BLaER1 treated with 17β-estradiol and CSF1 and Interleukin-3, amounts not matched to agents 10 nM and 100 nM (cell line): ENCODE results near the gene NIN.

ENCODE experiments used
- H3K27ac ChIP-seq, 11 experiments: shearing (Covaris generic); formaldehyde crosslinking; 2 replicates each; pipeline ENCODE4 v1.8.1; 2022
- H3K27me3 ChIP-seq, 11 experiments: shearing (Covaris generic); formaldehyde crosslinking; 2 replicates each; pipeline ENCODE4 v1.8.1; 2022
- H3K36me3 ChIP-seq, 11 experiments: shearing (Covaris generic); formaldehyde crosslinking; 2 replicates each; pipeline ENCODE4 v1.8.1; 2022
- H3K4me1 ChIP-seq, 10 experiments: shearing (Covaris generic); formaldehyde crosslinking; 2 replicates each; pipeline ENCODE4 v1.8.1; 2022
- H3K4me2 ChIP-seq, 11 experiments: shearing (Covaris generic); formaldehyde crosslinking; 2 replicates each; pipeline ENCODE4 v1.8.1; 2022
- H3K4me3 ChIP-seq, 10 experiments: shearing (Covaris generic); formaldehyde crosslinking; 2 replicates each; pipeline ENCODE4 v1.8.1; 2022
- H3K9ac ChIP-seq, 11 experiments: shearing (Covaris generic); formaldehyde crosslinking; 2 replicates each; pipeline ENCODE4 v1.8.1; 2022
- H3K9me3 ChIP-seq, 11 experiments: shearing (Covaris generic); formaldehyde crosslinking; replicated peaks in 1 of 11; 2 replicates each; pipeline ENCODE4 v1.8.1; 2022
- H4K20me1 ChIP-seq, 11 experiments: shearing (Covaris generic); formaldehyde crosslinking; 2 replicates each; pipeline ENCODE4 v1.8.1; 2022
- Cebpa-rat ChIP-seq, 11 experiments: shearing (Covaris generic); IDR thresholded peaks; 2 replicates each; pipeline ENCODE4 v1.8.1; 2022

The NIN gene

GRCh38 chr14:50798048-50798421 is 32.9 kb downstream of the NIN start:
- Histone ChIP-seq H3K4me1 (peaks cover 38 to 83% (median 77%) of the 10 kb centered on the region in 10 experiments), H3K36me3 (peaks cover 24 to 78% (median 58%) of the 10 kb centered on the region in 11 experiments), H3K4me2 (peak overlapping the region in 10 of 11 experiments; percentile 8 to 37 (median 20); a peak in 15 of 22 replicates), H3K4me3 (no peak overlapping the region), H4K20me1 (peaks cover 18 to 71% (median 36%) of the 10 kb centered on the region in 11 experiments; a peak in 19 of 22 replicates), H3K9ac (no peak overlapping the region), H3K27me3 (no peaks in the 10 kb centered on the region), H3K9me3 (no peaks in the 10 kb centered on the region), H3K27ac (no peak overlapping the region)
- TF ChIP-seq Cebpa-rat (IDR thresholded peaks at IDR 0.05), result no peak

DNA sequence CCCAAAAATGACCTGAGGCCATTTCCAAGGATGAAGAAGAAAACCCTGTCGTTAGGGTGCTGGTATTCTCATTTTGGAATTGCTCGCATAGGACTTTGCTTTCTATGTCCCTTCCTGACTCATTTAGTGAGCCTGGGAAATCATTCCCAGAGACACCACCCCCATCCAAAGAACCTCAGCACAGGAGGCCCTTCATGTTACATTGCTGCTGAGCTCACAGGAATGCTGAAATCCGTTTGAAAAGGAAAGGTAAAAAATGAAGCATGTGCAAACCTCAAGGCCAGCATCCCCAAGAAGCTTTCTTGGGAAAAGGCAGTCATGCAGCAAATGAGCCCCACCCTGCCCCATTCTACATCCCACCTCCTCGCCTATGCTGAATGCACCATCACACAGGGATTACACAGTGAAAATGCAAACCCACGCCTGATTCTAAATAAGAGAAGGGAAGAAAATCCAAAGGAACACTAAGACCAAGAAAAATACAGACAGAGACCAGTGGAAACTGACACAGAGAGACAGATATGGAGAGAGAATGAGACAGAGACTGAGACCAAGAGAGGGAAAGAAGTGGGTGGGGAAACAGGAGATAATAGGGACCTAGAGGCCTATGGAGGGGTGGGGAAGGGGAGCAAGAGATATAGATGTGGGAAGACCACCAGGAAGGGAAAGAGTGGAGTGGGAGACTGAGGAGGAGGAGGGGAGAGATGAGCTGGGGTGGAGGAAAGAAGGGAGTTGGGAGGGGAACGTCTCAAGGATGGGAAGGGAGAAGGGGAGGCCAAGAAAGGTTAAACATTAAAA is 33.5 kb downstream of the NIN start:
- no peak for TF ChIP-seq Cebpa-rat (IDR thresholded peaks at IDR 0.05)
- Histone ChIP-seq H3K4me3 (no peak overlapping the region), H3K9ac (no peak overlapping the region), H4K20me1 (peaks cover 18 to 76% (median 36%) of the 10 kb centered on the region in 11 experiments; a peak in 19 of 22 replicates), H3K4me2 (peak overlapping the region in 10 of 11 experiments; percentile 8 to 39 (median 20); a peak in 15 of 22 replicates), H3K4me1 (peaks cover 44 to 83% (median 77%) of the 10 kb centered on the region in 10 experiments), H3K27me3 (no peaks in the 10 kb centered on the region), H3K27ac (no peak overlapping the region), H3K36me3 (peaks cover 28 to 81% (median 63%) of the 10 kb centered on the region in 11 experiments), H3K9me3 (no peaks in the 10 kb centered on the region)

DNA sequence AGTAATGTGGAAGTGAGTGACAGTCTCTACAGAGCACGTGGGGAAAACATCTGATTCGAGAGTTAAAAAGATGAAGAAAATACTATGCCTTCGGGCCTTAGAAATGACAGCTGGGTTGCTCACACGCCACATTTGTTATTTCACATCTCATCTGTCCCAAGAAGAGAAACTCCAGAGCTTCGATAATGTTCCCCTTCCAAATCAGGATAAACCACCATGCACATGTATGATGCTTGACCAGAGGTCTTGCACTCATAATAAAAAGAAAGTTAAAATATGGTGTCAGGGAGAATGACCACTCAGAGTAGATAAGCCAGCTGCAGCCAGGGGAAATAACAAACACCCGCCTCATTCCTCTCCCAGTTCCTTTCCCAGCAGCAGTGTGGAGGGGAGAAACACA is 34.6 kb downstream of the NIN start:
- H3K27ac ChIP-seq, result no peak overlapping the region
- peak overlapping the region in 9 of 11 experiments; percentile 0 to 99 (median 21); a peak in 7 of 22 replicates for H3K4me2 ChIP-seq
- H3K9me3 ChIP-seq, result no peaks in the 10 kb centered on the region
- peaks cover 30 to 82% (median 59%) of the 10 kb centered on the region in 11 experiments for H3K36me3 ChIP-seq
- no peak overlapping the region for H3K4me3 ChIP-seq
- TF ChIP-seq Cebpa-rat (IDR thresholded peaks at IDR 0.05), result no peak
- H3K27me3 ChIP-seq, result no peaks in the 10 kb centered on the region
- H3K9ac ChIP-seq, result no peak overlapping the region
- peaks cover 18 to 84% (median 33%) of the 10 kb centered on the region in 11 experiments; a peak in 19 of 22 replicates for H4K20me1 ChIP-seq
- H3K4me1 ChIP-seq, result peaks cover 47 to 85% (median 79%) of the 10 kb centered on the region in 10 experiments

DNA sequence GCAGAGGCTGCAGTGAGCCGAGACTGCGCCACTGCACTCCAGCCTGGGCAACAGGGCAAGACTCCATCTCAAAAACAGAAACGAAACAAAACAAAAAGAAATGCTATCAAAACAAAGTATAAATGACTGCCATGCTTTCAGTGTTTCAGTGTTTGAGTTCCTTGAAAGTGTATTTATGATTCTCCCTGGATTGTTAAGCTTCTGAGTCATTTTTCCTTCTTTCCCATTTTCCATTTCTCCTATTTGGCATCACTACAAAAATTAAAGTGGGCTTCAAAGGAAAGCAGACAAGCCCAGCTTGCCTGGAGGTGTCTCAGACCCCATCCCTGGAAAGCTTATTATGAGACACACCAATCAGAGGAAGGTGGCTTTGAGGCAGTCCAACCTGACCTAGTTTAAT is 35.1 kb downstream of the NIN start:
- Histone ChIP-seq H4K20me1 (peaks cover 18 to 84% (median 33%) of the 10 kb centered on the region in 11 experiments; a peak in 19 of 22 replicates), H3K4me1 (peaks cover 52 to 87% (median 80%) of the 10 kb centered on the region in 10 experiments), H3K36me3 (peaks cover 28 to 78% (median 54%) of the 10 kb centered on the region in 11 experiments), H3K4me3 (no peak overlapping the region), H3K4me2 (peak overlapping the region in 10 of 11 experiments; percentile 0 to 99 (median 30); a peak in 7 of 22 replicates), H3K9me3 (no peaks in the 10 kb centered on the region), H3K27me3 (no peaks in the 10 kb centered on the region), H3K9ac (no peak overlapping the region), H3K27ac (no peak overlapping the region)
- no peak for TF ChIP-seq Cebpa-rat (IDR thresholded peaks at IDR 0.05)

GRCh38 chr14:50795142-50795541 is 35.8 kb downstream of the NIN start:
- H3K4me3 ChIP-seq, result no peak overlapping the region
- peak overlapping the region in 7 of 11 experiments; percentile 1 to 99 (median 91); a peak in 9 of 22 replicates for H3K4me2 ChIP-seq
- H3K27me3 ChIP-seq, result no peaks in the 10 kb centered on the region
- TF ChIP-seq Cebpa-rat (IDR thresholded peaks at IDR 0.05), result no peak
- peaks cover 60 to 94% (median 88%) of the 10 kb centered on the region in 10 experiments for H3K4me1 ChIP-seq
- H3K27ac ChIP-seq, result no peak overlapping the region
- no peaks in the 10 kb centered on the region for H3K9me3 ChIP-seq
- peaks cover 21 to 74% (median 48%) of the 10 kb centered on the region in 11 experiments for H3K36me3 ChIP-seq
- peaks cover 18 to 84% (median 35%) of the 10 kb centered on the region in 11 experiments; a peak in 19 of 22 replicates for H4K20me1 ChIP-seq
- H3K9ac ChIP-seq, result no peak overlapping the region

- no peak for TF ChIP-seq Cebpa-rat (IDR thresholded peaks at IDR 0.05)
- Histone ChIP-seq H3K9ac (peak overlapping the region in 1 of 11 experiments; percentile 26; a peak in 1 of 22 replicates), H3K4me3 (no peak overlapping the region), H3K36me3 (peaks cover 13 to 75% (median 48%) of the 10 kb centered on the region in 11 experiments), H3K4me1 (peaks cover 69 to 100% (median 97%) of the 10 kb centered on the region in 10 experiments), H3K9me3 (no peaks in the 10 kb centered on the region), H3K4me2 (peak overlapping the region in 10 of 11 experiments; percentile 9 to 99 (median 90); a peak in 16 of 22 replicates), H3K27ac (peak overlapping the region in 3 of 11 experiments; percentile 5 to 29 (median 8); a peak in 3 of 22 replicates), H3K27me3 (no peaks in the 10 kb centered on the region), H4K20me1 (peaks cover 18 to 81% (median 35%) of the 10 kb centered on the region in 11 experiments; a peak in 19 of 22 replicates)
These were observed 36.8 kb downstream of the NIN start for GRCh38 chr14:50794068-50794645.

- H3K36me3 ChIP-seq, result peaks cover 17 to 74% (median 53%) of the 10 kb centered on the region in 11 experiments; a peak in 18 of 22 replicates
- H3K27me3 ChIP-seq, result no peaks in the 10 kb centered on the region
- peak overlapping the region in 9 of 11 experiments; percentile 39 to 76 (median 66); a peak in 17 of 22 replicates for H3K27ac ChIP-seq
- H3K4me1 ChIP-seq, result peaks cover 72 to 100% (median 99%) of the 10 kb centered on the region in 10 experiments
- peaks cover 11 to 66% (median 33%) of the 10 kb centered on the region in 11 experiments; a peak in 19 of 22 replicates for H4K20me1 ChIP-seq
- H3K9me3 ChIP-seq, result no peaks in the 10 kb centered on the region
- no peak for TF ChIP-seq Cebpa-rat (IDR thresholded peaks at IDR 0.05)
- H3K9ac ChIP-seq, result peak overlapping the region in 10 of 11 experiments; percentile 0 to 62 (median 52); a peak in 12 of 22 replicates
- H3K4me3 ChIP-seq, result peak overlapping the region in 5 of 10 experiments; percentile 1 to 45 (median 18); a peak in 4 of 20 replicates
- peak overlapping the region; percentile 66 to 99 (median 92) for H3K4me2 ChIP-seq
These were observed 38.3 kb downstream of the NIN start for GRCh38 chr14:50792634-50793068.

DNA sequence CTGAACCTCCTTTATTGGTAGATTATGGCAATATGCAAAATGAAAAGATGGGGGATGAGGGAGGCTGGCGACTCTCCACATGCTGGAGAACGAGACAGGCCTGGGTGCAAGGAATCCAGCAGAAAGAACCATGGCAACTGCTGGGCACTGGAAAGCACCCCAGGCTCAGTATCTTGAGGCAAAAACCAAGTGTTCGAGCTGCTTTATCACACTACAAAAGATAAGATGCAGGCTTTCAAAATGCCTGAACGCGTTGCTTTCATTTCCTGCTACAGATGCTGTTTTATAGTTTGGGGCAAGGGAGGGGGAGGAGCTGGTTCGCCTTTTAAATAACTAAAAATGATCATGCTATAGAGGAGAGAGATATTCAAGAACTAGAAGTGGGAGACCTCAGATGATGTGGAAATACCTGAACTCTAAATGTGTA is 38.9 kb downstream of the NIN start:
- Histone ChIP-seq H3K4me3 (peak overlapping the region in 8 of 10 experiments; percentile 1 to 45 (median 14); a peak in 7 of 20 replicates), H4K20me1 (peaks cover 6 to 60% (median 27%) of the 10 kb centered on the region in 11 experiments; a peak in 17 of 22 replicates), H3K27ac (peak overlapping the region in 9 of 11 experiments; percentile 39 to 76 (median 66); a peak in 19 of 22 replicates), H3K9ac (peak overlapping the region in 10 of 11 experiments; percentile 0 to 62 (median 52); a peak in 15 of 22 replicates), H3K9me3 (no peaks in the 10 kb centered on the region), H3K27me3 (no peaks in the 10 kb centered on the region), H3K36me3 (peaks cover 17 to 71% (median 52%) of the 10 kb centered on the region in 11 experiments; a peak in 18 of 22 replicates), H3K4me2 (peak overlapping the region; percentile 66 to 99 (median 92)), H3K4me1 (peaks cover 72 to 100% (median 100%) of the 10 kb centered on the region in 10 experiments)
- no peak for TF ChIP-seq Cebpa-rat (IDR thresholded peaks at IDR 0.05)
